OCI-LY3 (cell line): ENCODE data around the gene TYW1B.
"Not testable (repeated sequence)": the region's sequence is repeated elsewhere in the genome, so short reads cannot be mapped to it uniquely, and the experiment has no call there.

Experiments
- EZH2phosphoT487 ChIP-seq: fragments of 200-600 bp; shearing (Covaris generic); IDR thresholded peaks from 2 replicates; pipeline ENCODE4 v1.6.1; 2018; ENCODE audit warnings: antibody characterized with exemption, mixed run types, low read depth
- TF ChIP-seq, protein P1 (sequence below): fragments of 200-600, 300-600 bp; sonication (generic); IDR thresholded peaks from 2 replicates; pipeline ENCODE4 v1.5.1; 2014; ENCODE audit warnings: antibody characterized with exemption, low read length, low read depth

- TF ChIP-seq, protein P1, sequence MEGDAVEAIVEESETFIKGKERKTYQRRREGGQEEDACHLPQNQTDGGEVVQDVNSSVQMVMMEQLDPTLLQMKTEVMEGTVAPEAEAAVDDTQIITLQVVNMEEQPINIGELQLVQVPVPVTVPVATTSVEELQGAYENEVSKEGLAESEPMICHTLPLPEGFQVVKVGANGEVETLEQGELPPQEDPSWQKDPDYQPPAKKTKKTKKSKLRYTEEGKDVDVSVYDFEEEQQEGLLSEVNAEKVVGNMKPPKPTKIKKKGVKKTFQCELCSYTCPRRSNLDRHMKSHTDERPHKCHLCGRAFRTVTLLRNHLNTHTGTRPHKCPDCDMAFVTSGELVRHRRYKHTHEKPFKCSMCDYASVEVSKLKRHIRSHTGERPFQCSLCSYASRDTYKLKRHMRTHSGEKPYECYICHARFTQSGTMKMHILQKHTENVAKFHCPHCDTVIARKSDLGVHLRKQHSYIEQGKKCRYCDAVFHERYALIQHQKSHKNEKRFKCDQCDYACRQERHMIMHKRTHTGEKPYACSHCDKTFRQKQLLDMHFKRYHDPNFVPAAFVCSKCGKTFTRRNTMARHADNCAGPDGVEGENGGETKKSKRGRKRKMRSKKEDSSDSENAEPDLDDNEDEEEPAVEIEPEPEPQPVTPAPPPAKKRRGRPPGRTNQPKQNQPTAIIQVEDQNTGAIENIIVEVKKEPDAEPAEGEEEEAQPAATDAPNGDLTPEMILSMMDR: not testable (repeated sequence)
- not testable (repeated sequence) for TF ChIP-seq EZH2phosphoT487
These were observed 107.1 kb downstream of the TYW1B start for GRCh38 chr7:72720890-72721289.
